ENCODE measurements around the gene NIFK. TPM values are rescaled to one million over a fixed set of nuclear protein-coding genes. Genes with fewer than 3 reads are reported as not detected.

Gene NIFK
- total RNA-seq, result 100 to 1,000 TPM; 148 to 213 TPM

- intact Hi-C loops (cut with DNase I, micrococcal nuclease), result loop anchor here (1.0 to 5.0 kb wide), 9 partner anchors 14 to 1979 kb away; partner anchors contain the start of genes TSN (in 2 of the 2), CLASP1 (in 1 of the 2), PTPN4 (in 1 of the 2) and RNU4ATAC (in 1 of the 2)
- peaks cover 40% of the 10 kb centered on the region for H3K4me1 Mint-ChIP-seq
- no peaks in the 10 kb centered on the region for H3K9me3 Mint-ChIP-seq (ENCODE audit: low read depth)
- peak within 1 kb of the TSS; percentile 97 for H3K27ac Mint-ChIP-seq
- ChIA-PET CTCF (interaction anchor here (0.6 to 2.8 kb wide), 6 partner anchors 12 to 653 kb away, joined by 3 to 15 read pairs (median 4); partner anchors contain the start of gene RNU4ATAC), POLR2A (interaction anchor here (0.5 to 2.4 kb wide), 8 partner anchors 11 to 256 kb away, joined by 3 to 42 read pairs (median 4); partner anchors contain the start of genes CLASP1, RNU4ATAC and TSN)
- no peaks in the 10 kb centered on the region for H3K27me3 Mint-ChIP-seq
- peak within 1 kb of the TSS; percentile 83 for H3K4me3 Mint-ChIP-seq
- peak; percentile 100 for DNase-seq
- H3K36me3 Mint-ChIP-seq (ENCODE audit: low read depth), result peaks cover 34% of the 10 kb centered on the region
- peak; percentile 91 for ATAC-seq
These were observed at the start of gene NIFK for GRCh38 chr2:121736462-121737336. Gene NIFK (minus strand): TSS chr2:121736875. CDS start chr2:121736850, 25 bp downstream.

- intact Hi-C loops (cut with DNase I, micrococcal nuclease), result no loop called here
- Mint-ChIP-seq H3K4me1 (no peaks in the 10 kb centered on the region), H3K27ac (no peak overlapping the region), H3K36me3 (ENCODE audit: low read depth) (no peaks in the 10 kb centered on the region), H3K27me3 (peaks cover 3% of the 10 kb centered on the region), H3K9me3 (ENCODE audit: low read depth) (no peaks in the 10 kb centered on the region), H3K4me3 (no peak overlapping the region)
- DNase-seq, result no peak
- POLR2A ChIA-PET, result no interaction called here
- no peak for ATAC-seq
- CTCF ChIA-PET, result interaction anchor here (0.9 kb wide), 1 partner anchor 229 kb away, joined by 4 read pairs; no protein-coding TSS in a partner anchor
These were observed 46.5 kb upstream of the NIFK start for GRCh38 chr2:121783180-121783579.

DNA sequence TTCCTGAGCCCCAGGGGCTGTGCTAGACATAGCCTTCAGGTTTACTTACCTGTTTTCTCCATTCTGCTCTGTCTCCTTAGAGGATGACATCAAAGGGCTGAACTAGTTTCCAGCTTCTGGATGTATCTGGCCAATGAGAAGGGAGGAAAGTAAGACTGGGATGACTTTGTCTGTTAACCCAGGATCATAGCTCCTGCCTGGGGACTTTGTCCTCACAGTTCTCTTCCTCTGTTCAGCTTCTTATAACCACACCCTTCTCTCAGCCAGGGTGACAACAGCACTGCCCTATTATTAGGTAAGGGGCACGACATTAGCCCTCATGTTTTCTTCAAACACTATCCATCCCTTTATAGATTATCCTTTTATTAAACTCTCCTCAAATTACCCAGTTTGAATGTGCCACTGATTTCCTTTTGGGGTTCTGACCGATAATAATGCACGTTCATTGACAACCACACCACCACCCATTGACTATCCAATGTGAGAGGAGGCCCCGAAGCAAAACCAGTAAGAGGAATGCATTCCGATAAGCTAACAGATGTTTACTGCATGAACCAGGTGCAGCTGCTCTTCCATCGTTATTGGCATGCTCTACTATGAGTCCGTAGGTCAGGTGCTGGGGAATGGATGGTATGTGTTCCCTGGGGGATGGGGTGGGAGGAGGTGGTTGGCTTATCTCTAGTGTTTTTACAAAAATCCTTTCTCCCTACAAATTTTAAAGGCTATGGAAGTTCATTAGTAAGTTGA lies 42.2 kb upstream of the NIFK start:
- no peak overlapping the region for H3K4me3 Mint-ChIP-seq
- H3K9me3 Mint-ChIP-seq (ENCODE audit: low read depth), result no peaks in the 10 kb centered on the region
- no peak for DNase-seq
- intact Hi-C loops (cut with DNase I, micrococcal nuclease), result no loop called here
- CTCF ChIA-PET, result interaction anchor here (0.7 kb wide), 1 partner anchor 32 kb away, joined by 3 read pairs; no protein-coding TSS in a partner anchor
- POLR2A ChIA-PET, result no interaction called here
- ATAC-seq, result no peak
- no peaks in the 10 kb centered on the region for H3K27me3 Mint-ChIP-seq
- H3K36me3 Mint-ChIP-seq (ENCODE audit: low read depth), result no peaks in the 10 kb centered on the region
- no peaks in the 10 kb centered on the region for H3K4me1 Mint-ChIP-seq
- no peak overlapping the region for H3K27ac Mint-ChIP-seq

GRCh38 chr2:121777699-121778058 lies 41.0 kb upstream of the NIFK start:
- ATAC-seq (no peak), DNase-seq (no peak)
- Mint-ChIP-seq H3K36me3 (ENCODE audit: low read depth) (no peaks in the 10 kb centered on the region), H3K27ac (no peak overlapping the region), H3K4me3 (no peak overlapping the region), H3K9me3 (ENCODE audit: low read depth) (no peaks in the 10 kb centered on the region), H3K27me3 (no peaks in the 10 kb centered on the region), H3K4me1 (no peaks in the 10 kb centered on the region)
- intact Hi-C loops (cut with DNase I, micrococcal nuclease), result no loop called here
- POLR2A ChIA-PET, result no interaction called here
- CTCF ChIA-PET, result no interaction called here

GRCh38 chr2:121776885-121777698 lies 40.4 kb upstream of the NIFK start:
- intact Hi-C loops (cut with DNase I, micrococcal nuclease), result no loop called here
- ChIA-PET POLR2A (no interaction called here), CTCF (no interaction called here)
- Mint-ChIP-seq H3K4me3 (no peak overlapping the region), H3K9me3 (ENCODE audit: low read depth) (no peaks in the 10 kb centered on the region), H3K4me1 (no peaks in the 10 kb centered on the region), H3K36me3 (ENCODE audit: low read depth) (peaks cover 2% of the 10 kb centered on the region), H3K27me3 (no peaks in the 10 kb centered on the region), H3K27ac (no peak overlapping the region)
- DNase-seq (no peak), ATAC-seq (no peak)

DNA sequence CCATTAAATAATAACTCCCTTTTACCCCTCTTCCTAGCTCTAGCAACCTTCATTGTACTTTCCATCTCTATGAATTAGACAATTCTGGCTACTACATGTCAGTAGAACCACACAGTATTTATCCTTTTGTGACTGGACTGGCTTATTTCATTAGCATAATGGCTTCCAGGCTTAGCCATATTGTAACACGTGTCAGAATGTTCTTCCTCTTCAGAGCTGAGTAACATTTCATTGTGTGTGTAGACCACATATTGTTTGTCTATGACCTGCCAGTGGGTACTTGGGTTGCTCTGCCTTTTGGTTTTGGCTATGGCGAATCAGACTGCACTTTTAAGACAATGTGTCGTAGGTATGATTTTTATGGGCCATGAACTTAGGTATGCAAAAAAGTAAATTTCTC lies 39.7 kb upstream of the NIFK start:
- ChIA-PET CTCF (no interaction called here), POLR2A (no interaction called here)
- H3K9me3 Mint-ChIP-seq (ENCODE audit: low read depth), result no peaks in the 10 kb centered on the region
- H3K4me3 Mint-ChIP-seq, result no peak overlapping the region
- no peaks in the 10 kb centered on the region for H3K4me1 Mint-ChIP-seq
- H3K27ac Mint-ChIP-seq, result no peak overlapping the region
- ATAC-seq, result peak; percentile 33
- H3K27me3 Mint-ChIP-seq, result no peaks in the 10 kb centered on the region
- intact Hi-C loops (cut with DNase I, micrococcal nuclease), result no loop called here
- H3K36me3 Mint-ChIP-seq (ENCODE audit: low read depth), result peaks cover 2% of the 10 kb centered on the region
- no peak for DNase-seq

DNA sequence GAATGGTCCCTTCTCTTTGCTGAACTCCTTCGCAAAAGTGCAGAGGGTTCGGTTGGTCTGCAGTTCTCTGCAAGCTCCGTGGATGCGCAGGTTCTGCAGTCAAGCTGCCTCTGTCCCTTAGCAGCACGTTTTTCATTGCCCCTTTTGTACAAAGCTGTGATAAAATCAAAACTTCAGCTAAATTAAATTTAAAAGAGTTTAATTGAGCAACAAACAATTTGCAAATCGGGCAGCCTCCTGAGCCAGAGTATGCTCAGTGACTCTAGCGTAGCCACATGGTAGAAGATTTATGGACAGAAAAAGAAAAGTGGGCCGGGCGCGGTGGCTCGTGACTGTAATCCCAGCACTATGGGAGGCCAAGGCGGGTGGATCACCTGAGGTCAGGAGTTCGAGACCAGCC lies 37.6 kb upstream of the NIFK start:
- Mint-ChIP-seq H3K27ac (no peak overlapping the region), H3K4me1 (no peaks in the 10 kb centered on the region), H3K9me3 (ENCODE audit: low read depth) (no peaks in the 10 kb centered on the region), H3K36me3 (ENCODE audit: low read depth) (peaks cover 2% of the 10 kb centered on the region), H3K27me3 (no peaks in the 10 kb centered on the region), H3K4me3 (no peak overlapping the region)
- intact Hi-C loops (cut with DNase I, micrococcal nuclease), result no loop called here
- ChIA-PET POLR2A (interaction anchor here (0.6 to 0.7 kb wide), 2 partner anchors 14 to 20 kb away, joined by 5 to 7 read pairs; no protein-coding TSS in a partner anchor), CTCF (no interaction called here)
- DNase-seq (no peak), ATAC-seq (no peak)

GRCh38 chr2:121771976-121772742 lies 35.5 kb upstream of the NIFK start:
- Mint-ChIP-seq H3K27me3 (no peaks in the 10 kb centered on the region), H3K9me3 (ENCODE audit: low read depth) (no peaks in the 10 kb centered on the region), H3K4me1 (no peaks in the 10 kb centered on the region), H3K4me3 (no peak overlapping the region), H3K27ac (no peak overlapping the region), H3K36me3 (ENCODE audit: low read depth) (peaks cover 12% of the 10 kb centered on the region)
- intact Hi-C loops (cut with DNase I, micrococcal nuclease), result no loop called here
- ATAC-seq (no peak), DNase-seq (no peak)
- CTCF ChIA-PET, result interaction anchor here (1.0 kb wide), 1 partner anchor 224 kb away, joined by 3 read pairs; no protein-coding TSS in a partner anchor
- POLR2A ChIA-PET, result interaction anchor here (1.3 kb wide), 1 partner anchor 17 kb away, joined by 3 read pairs; the partner anchor contains the start of gene TSN

- POLR2A ChIA-PET, result no interaction called here
- ATAC-seq (no peak), DNase-seq (no peak)
- Mint-ChIP-seq H3K4me1 (no peaks in the 10 kb centered on the region), H3K9me3 (ENCODE audit: low read depth) (no peaks in the 10 kb centered on the region), H3K27me3 (no peaks in the 10 kb centered on the region), H3K27ac (no peak overlapping the region), H3K4me3 (no peak overlapping the region), H3K36me3 (ENCODE audit: low read depth) (peaks cover 39% of the 10 kb centered on the region)
- CTCF ChIA-PET, result interaction anchor here (0.7 kb wide), 1 partner anchor 184 kb away, joined by 3 read pairs; no protein-coding TSS in a partner anchor
- intact Hi-C loops (cut with DNase I, micrococcal nuclease), result no loop called here
These were observed 31.6 kb upstream of the NIFK start for GRCh38 chr2:121768143-121768755.

GRCh38 chr2:121766624-121767023 lies 29.9 kb upstream of the NIFK start:
- ChIA-PET POLR2A (interaction anchor here (0.6 kb wide), 1 partner anchor 258 kb away, joined by 3 read pairs; no protein-coding TSS in a partner anchor), CTCF (no interaction called here)
- no peak overlapping the region for H3K4me3 Mint-ChIP-seq
- intact Hi-C loops (cut with DNase I, micrococcal nuclease), result no loop called here
- no peaks in the 10 kb centered on the region for H3K4me1 Mint-ChIP-seq
- H3K36me3 Mint-ChIP-seq (ENCODE audit: low read depth), result peaks cover 44% of the 10 kb centered on the region
- H3K27ac Mint-ChIP-seq, result no peak overlapping the region
- no peaks in the 10 kb centered on the region for H3K27me3 Mint-ChIP-seq
- ATAC-seq, result no peak
- no peak for DNase-seq
- no peaks in the 10 kb centered on the region for H3K9me3 Mint-ChIP-seq (ENCODE audit: low read depth)

Data from activated CD4-positive, alpha-beta T cell treated with anti-CD3 and anti-CD28 coated beads for 36 hours (primary cell).